Activated T-cell treated with anti-CD3 and anti-CD28 coated beads for 1 hour (primary cell): ENCODE measurements around the gene ADGRG3.
"Not testable (repeated sequence)": the region's sequence is repeated elsewhere in the genome, so short reads cannot be mapped to it uniquely, and the experiment has no call there.

Source experiments
- DNase-seq: peaks from one replicate; pipeline ENCODE4 v3.0.0-alpha.2; 2020; ENCODE audit warnings: low read depth

Gene ADGRG3

DNA sequence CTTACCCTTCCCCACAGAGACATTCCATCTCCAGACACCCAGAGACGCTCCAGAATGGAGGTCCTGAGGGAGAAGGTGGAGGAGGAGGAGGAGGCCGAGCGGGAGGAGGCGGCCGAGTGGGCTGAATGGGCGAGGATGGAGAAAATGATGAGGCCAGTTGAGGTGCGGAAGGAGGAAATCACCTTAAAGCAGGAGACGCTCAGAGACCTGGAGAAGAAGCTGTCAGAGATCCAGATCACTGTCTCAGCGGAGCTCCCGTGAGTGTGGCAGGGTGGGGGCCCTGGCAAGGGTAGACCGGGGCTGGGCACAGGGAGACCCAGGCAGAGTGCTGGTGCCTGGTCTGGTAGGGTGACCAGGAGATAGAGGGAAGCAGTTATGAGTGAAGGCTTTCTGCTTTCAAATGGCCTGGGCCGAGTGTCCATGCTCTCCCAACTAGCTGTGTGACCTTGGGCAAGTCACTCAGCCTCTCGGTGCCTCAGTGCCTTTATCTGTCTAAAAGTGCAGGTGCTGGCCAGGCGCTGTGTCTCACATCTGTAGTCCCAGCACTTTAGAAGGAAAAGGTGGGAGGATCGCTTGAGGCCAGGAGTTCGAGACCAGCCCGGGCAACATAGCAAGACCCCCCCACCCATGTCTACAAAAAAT, 29.9 kb downstream of the ADGRG3 start:
- DNase-seq: no peak

DNA sequence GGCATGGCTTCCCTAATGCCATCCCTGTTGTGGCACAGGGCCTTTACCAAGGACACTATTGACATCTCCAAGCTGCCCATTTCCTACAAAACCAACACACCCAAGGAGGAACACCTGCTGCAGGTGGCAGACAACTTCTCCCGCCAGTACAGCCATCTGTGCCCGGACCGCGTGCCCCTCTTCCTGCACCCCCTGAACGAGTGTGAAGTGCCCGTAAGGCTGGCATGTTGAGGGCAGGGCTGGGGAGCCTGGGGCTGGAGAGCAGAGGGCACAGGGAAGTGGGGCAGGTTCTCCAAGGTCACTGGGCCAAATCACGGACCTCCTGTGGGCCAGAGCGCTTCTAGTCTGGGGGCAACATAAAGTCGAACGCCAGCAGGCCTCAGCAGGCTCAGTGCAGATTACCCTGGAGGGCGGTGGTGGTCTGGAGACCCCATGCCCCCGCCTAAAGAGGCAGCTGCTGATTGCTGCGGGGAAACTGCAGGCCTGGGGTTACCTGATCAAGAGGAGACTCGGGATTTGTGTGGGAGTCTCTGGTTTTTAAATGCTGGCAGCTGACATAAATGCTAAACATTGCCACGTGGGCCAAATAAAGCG, 30.8 kb downstream of the ADGRG3 start:
- DNase-seq: no peak

DNA sequence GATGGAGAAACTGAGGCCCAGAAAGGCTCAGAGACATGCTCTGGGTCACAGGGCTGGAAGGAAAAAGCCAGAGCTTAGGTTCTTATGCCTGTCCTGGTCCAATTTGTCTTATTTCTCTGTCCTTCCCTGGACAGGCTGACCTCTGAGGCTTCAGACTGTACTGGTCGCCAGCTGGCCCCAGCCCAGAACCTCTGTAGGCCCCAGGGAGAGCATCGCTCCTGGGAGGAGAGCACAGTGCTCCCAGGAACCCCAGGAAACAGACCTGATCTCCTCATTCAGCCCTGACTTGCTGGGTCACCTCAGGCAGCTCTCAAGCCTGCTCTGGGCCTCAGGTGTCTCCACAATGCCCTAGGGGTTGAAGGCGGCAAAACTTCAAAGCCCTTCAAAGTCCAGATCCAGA, 31.4 kb downstream of the ADGRG3 start:
- no peak for DNase-seq

DNA sequence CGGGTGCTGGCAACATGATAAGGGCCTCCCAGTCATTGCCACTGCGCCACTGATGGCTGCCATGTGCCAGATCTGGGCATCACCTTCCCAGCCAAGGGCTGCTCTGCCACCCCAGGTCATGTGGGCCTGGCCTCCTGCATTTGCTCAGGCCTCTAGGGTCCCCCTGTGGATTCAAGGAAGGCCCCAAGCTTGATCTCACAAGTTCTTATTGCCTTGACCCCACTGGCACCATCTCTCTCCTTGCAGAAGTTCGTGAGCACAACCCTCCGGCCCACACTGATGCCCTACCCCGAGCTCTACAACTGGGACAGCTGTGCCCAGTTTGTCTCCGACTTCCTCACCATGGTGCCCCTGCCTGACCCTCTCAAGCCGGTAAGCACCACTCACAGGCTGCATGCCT, 31.8 kb downstream of the ADGRG3 start:
- no peak for DNase-seq

DNA sequence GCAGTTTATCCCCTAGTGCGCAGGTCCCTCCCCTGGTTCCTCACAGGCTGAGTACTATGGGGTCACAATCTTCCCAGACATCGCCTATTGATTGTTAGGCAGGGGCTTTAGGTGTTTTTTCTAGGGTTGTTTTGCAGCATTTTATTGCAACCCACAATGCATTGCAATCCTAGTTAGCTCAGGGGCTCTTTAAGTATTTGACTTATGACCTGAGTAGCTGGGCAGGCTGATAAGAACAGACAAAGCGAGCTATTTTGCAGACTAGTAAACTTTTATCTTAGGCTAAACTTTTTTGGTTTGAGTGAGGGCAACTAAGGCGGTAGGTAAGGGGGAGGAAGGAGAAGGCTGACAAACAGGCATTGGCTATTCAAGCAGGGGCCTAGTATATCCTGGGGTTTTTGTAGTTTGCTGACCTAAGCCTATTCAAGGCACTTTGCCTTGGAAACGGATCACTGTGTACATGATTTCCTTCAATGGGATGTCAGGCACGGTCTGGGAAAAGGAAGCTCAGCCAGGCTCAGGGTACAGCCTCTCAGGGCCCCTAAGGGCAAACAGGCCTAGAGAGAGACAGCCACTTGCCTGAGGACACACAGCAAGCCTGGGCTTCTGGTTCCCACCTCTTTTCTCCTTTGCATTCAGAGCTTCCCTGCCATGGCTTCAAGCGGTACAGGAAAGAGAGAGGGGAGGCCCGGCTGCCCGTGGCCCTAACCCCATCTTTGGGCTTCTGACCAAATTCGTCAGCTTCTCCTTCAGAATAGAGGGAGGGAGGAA, 32.9 kb downstream of the ADGRG3 start:
- no peak for DNase-seq

DNA sequence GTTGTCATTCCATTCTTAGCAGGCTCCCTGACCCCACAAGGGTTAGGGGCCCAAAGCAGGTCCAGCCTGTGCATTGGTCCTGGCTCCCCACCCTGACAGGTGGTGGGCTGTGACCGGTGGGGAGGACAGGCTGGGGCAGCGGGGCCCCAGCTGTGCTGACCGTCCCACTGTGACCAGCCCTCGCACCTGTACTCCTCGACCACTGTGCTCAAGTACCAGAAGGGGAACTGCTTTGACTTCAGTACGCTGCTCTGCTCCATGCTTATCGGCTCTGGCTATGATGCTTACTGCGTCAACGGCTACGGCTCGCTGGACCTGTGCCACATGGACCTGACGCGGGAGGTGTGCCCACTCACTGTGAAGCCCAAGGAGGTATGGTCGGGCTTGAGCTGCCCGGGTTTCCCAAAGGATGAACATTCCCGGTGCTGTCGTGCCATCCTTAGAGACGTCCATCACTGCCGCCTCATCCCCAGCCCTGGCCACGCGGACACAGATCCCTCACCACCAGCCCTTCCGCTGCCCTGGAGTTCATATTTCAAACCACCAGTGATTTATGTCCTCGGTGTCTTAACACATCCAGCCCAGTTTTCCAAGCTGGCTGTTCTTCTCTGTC, 33.8 kb downstream of the ADGRG3 start:
- no peak for DNase-seq

DNA sequence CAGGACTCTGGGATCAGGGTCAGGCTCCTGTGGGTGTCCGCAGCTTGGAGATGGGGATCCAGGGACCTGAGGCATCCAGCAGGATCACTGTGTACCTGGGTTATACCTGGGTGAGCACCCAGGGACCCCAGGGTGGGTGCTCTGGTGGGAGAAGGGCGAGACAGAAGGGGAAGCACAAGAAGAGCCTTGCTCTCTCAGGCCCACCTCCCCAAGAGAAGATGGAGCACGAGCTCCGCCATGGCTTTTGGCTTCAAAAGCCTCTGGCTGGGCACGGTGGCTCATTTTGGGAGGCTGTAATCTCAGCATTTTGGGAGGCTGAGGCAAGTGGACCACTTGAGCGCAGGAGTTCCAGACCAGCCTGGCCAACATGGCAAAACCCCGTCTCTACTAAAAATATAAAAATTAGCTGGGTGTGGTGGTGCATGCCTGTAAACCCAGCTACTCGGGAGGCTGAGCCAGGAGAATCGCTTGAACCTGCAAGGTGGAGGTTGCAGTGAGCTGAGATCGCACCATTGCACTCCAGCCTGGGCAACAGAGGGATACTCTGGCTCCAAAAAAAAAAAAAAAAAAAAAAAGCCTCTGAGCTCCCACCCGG, 35.4 kb downstream of the ADGRG3 start:
- no peak for DNase-seq

DNA sequence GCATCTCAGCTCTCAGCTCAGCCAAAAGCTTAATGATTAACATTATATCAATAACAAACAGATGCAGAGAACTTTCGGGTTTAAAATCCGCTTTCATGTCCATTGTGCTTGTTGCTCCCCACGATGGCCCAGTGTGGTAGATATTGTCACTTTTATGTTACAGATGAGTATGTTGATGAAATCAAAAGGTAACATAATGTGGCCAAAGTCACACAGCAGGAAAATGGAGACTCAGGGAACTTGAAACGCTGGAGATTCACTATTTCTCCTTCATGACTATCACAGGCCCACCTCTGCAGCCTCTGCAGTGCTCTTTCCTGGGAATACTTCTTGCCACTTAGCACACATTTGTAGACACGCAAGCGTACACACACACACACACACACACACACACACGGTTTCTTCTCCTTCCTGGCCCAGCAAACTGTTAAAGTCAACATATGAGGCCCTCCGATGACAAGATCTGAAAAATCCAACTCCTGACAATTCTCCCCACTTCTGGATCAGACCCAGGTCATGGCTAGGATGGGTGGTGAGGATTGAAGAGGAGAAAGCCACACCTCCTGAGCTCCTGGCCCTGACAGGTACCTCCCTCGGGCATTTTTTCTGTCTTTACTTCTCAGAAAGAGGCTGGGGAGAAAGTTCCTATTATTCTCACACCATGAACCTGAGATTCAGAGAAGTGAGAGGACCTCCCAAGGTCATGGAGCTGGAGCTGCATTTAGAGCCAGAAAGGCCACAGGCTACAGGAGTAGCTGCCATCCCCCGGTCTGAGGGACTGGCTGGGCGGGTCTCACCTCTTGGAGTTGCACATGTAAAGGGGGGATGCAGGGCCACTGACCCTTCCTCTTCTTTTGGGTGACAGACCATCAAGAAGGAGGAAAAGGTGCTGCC, 36.2 kb downstream of the ADGRG3 start:
- no peak for DNase-seq

DNA sequence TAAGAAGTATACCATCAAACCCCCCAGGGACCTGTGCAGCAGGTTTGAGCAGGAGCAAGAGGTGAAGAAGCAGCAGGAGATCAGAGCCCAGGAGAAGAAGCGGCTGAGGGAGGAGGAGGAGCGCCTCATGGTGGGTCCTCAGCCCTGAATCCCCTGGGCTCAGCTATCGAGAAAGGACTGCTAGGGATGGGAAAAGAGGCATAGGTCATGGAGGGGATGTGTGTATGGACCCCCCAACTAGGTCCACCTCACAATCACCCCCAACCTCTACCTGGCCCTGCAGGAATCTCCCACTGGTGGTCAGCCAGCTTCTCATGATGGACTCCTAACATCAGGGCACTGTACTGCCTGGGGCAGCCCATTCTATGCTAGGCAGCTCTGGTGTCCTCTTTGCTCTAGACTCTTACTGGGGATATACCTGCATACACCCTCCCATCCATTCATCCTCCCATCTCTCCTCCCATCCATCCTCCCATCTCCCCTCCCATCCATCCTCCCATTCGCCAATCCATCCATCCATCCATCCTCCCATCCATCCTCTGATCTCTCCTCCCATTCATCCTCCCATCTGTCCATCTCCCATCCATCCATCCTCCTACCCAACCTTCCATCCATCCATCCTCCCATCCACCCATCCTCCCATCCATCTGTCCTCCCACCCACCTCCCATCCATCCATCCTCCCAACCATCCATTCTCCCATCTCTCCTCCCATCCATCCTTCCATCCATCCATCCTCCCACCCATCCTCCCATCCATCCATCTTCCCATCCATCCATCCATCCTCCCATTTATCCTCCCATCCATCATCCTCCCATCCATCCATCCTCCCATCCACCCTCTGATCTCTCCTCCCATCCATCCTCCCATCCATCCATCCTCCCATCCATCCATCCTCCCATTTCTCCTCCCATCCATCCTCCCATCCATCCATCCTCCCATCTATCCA, 37.1 kb downstream of the ADGRG3 start:
- no peak for DNase-seq

DNA sequence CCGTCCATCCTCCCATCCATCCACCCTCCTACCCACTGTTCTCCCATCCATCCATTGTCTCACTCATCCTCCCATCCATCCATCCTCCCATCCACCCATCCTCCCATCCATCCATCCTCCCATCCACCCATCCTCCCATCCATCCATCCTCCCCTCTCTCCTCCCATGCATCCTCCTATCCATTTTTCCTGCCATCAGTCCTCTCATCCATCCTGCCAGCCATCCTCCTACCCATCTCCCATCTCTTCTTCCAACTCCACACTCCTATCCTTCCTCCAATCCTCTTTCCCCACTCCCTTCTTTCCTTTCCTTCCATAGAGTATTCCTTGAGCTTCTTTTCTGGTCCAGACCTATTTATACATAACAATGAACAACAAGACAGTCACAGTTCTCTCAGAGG, 38.6 kb downstream of the ADGRG3 start:
- no peak for DNase-seq

DNA sequence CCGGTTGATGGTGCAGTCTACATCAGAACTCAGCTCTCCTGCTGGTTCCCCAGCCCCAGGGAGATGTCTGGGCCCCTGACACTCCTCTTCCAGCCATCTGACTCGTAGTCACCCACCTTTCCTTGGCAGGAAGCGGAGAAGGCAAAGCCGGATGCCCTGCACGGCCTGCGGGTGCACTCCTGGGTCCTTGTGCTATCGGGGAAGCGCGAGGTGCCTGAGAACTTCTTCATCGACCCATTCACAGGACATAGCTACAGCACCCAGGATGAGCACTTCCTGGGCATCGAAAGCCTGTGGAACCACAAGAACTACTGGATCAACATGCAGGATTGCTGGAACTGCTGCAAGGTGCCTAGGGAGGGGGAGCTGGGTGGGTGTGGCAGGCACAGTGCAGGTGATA, 39.2 kb downstream of the ADGRG3 start:
- no peak for DNase-seq

DNA sequence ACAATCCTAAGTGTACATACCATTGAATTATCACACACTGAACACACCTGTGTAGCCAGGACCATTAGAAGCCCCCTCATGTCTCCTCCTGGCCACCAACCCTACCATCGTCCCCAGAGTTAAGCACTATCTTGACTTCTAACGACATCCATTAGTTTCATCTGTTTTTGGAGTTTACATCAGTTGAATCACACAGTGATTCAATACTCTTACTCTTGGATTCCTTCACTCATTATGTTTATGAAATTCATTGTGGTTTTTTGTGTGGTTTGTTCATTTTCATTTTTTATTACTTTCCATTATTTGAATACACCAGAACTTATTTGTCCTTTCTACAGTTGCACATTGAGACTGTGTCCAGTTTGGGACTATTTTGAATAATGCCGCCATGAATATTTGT, 40.1 kb downstream of the ADGRG3 start:
- DNase-seq: no peak

DNA sequence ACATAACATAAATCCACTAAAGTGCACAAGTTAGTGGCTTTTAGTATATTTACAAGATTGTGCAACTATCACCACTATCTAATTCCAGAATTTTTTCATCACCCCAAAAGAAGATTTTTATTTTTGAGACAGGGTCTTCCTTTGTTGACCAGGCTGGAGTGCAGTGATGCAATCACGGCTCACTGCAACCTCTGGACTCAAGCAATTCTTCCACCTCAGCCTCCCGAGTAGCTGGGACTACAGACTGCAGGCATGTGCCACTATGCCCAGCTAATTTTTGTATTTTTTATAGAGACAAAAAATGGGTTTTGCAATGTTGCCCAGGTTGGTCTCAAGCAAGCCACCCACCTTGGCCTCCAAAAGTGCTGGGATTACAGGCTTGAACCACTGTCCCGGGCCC, 41.6 kb downstream of the ADGRG3 start:
- no peak for DNase-seq

DNA sequence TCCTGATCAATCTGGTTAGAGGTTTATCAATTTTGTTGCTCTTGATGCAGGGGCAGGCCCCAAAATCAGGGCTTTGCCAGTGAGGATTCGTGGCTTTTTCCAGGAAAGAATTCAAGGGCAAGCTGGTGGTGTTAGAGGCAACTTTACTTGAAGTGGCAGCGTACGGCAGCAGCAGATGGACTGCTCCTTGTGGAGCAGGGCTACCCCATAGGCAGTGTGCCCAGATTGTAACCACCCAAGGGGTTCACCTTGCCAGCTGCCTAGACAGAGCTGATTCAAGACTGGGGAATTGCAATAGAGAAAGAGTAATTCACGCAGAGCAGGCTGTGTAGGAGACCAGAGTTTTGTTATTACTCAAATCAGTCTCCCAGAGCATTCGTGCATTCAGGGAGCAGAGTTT, 43.2 kb downstream of the ADGRG3 start:
- DNase-seq: no peak

DNA sequence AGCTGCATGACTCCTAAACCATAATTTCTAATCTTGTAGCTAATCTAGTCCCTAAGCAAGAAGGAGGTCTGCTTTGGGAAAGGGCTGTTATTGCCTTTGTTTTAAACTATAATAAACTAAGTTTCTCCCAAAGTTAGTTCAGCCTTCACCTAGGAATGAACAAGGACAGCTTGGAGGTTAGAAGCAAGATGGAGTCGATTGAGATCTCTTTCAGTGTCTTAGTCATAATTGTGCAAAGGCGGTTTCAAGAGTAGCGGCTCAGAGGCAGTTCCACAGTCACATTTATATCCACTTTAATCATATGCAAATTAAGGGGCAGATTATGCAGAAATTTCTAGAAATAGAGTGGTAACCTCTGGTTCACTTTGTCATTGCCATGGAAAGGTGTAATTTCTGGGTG, 43.9 kb downstream of the ADGRG3 start:
- DNase-seq: no peak

DNA sequence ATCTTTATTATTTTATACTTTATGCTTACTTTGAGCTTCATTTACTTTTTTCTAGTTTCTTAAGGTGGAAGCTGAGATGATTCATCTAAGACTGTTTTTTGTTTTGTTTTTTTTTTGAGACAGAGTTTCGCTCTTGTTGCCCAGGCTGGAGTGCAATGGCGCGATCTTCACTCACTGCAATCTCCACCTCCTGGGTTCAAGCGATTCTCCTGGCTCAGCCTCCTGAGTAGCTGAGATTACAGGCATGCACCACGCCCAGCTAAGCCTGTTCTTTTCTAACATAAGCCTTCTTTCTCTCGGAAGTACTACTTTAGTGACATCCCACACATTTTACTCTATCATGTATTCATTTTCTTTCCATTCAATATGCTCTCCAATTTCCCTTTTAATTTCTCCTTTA, 44.5 kb downstream of the ADGRG3 start:
- DNase-seq: not testable (repeated sequence)

DNA sequence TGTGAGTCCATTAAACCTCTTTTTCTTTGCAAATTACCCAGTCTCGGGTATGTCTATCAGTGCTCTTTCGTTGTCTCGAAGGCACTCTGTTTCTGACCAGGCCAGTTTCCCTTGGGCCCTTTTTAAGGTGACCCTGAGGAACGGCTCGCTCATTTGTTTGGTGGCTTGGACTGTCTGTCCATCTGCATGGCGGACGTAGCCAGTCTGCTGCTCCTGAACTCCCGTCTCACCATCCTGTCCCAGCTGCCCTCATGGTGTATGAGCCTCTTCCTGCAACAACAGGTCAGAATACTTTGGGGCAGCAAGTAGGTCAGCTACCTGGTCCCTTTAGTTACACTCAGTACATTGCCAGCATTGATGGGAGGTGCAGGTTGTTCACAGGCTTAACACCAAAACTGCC, 45.5 kb downstream of the ADGRG3 start:
- no peak for DNase-seq

DNA sequence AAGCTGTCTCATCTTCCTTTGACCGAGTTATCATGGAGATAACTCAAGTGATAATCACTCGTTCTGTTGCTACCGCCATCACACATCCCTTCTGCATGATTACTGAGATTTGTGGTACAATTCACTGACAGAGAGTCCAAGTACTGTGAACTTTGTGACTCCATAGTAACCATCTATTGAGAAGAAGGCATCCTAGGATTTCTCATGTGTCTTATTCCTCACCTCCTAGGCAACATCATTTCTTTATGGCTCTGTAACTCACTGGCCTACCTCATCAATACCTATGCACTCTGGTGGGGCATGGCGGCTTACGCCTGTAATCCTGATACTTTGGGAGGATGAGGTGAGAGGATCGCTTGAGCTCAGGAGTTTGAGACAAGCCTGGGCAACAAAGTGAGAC, 45.9 kb downstream of the ADGRG3 start:
- no peak for DNase-seq

DNA sequence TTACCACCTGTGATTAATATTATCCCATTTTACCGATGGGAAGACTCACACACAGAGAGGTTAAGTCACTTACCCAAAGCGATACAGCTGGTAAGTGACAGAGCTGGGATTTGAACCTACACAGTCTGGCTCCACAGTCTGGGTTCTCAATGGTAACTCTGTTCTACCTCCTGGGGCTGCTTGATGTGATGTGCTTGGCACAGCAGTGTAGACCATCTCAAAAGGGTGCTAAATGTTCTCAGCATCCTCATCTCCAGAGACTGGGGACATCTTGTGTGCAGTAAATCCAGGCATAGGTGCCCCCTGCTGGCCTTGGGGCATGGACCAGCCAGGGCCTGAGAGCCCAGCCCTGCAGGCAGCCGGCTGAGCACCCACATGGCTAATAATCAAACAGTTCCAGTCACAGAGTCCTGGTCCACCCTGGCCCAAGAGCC, 52.1 kb downstream of the ADGRG3 start:
- peak; percentile 9 for DNase-seq
